ENCODE measurements around the gene PLSCR2. TPM values are rescaled to one million over a fixed set of nuclear protein-coding genes. Genes with fewer than 3 reads are reported as not detected.

Gene PLSCR2
- polyA plus RNA-seq, 3 donors = not detected

GRCh38 chr3:146513386-146514051 is 44.2 kb upstream of the PLSCR2 start:
- H3K27ac Mint-ChIP-seq = peak overlapping the region in 2 of 7 donors; percentile 39 to 86
- intact Hi-C loops (cut with micrococcal nuclease) = no loop called here
- H2AFZ ChIP-seq (ENCODE audit: insufficient read depth, low read depth, low read length, poor library complexity, severe bottlenecking) = no peak overlapping the region

More at GRCh38 chr3:146513386-146514051, 44.2 kb upstream of the PLSCR2 start:
- no peak for DNase-seq
- H3K4me1 ChIP-seq (ENCODE audit: control insufficient read depth in 1 of 2, insufficient read depth in 2 of 2, low read length in 2 of 2) = no peaks in the 10 kb centered on the region
- no peak overlapping the region for H3K4me3 ChIP-seq (replicated peaks in 1 of 3; ENCODE audit: low read depth in 2 of 3, low read length in 3 of 3)
- TF ChIP-seq CTCF (IDR thresholded peaks at IDR 0.05) = no peak
- no peak overlapping the region for H3K4me3 Mint-ChIP-seq
- peaks cover 9% of the 10 kb centered on the region for H3K4me1 Mint-ChIP-seq
- no peak overlapping the region for H3K9ac ChIP-seq (ENCODE audit: insufficient read depth, low read length, poor library complexity, severe bottlenecking)
- no peaks in the 10 kb centered on the region for H4K20me1 ChIP-seq (ENCODE audit: insufficient read depth, low read length)
- H3K36me3 ChIP-seq (replicated peaks in 1 of 2; ENCODE audit: control insufficient read depth in 1 of 2, insufficient read depth in 2 of 2, low read length in 2 of 2) = peaks cover 34 to 68% of the 10 kb centered on the region in 2 donors
- H3K9me3 Mint-ChIP-seq = no peaks in the 10 kb centered on the region
- no peak overlapping the region for H3K4me2 ChIP-seq (replicated peaks; ENCODE audit: extremely low read depth, low read length, poor library complexity, severe bottlenecking)
- H3K27me3 ChIP-seq (ENCODE audit: control insufficient read depth in 2 of 2, insufficient read depth in 2 of 2, low read length in 2 of 2) = no peaks in the 10 kb centered on the region
- H3K27ac ChIP-seq (ENCODE audit: low read depth in 1 of 2, low read length in 2 of 2) = no peak overlapping the region
- H3K27me3 Mint-ChIP-seq (ENCODE audit: low read depth in 3 of 3) = peaks cover 0 to 1% (median 0%) of the 10 kb centered on the region in 3 donors
- peaks cover 49 to 59% of the 10 kb centered on the region in 2 donors for H3K36me3 Mint-ChIP-seq
- H3K79me2 ChIP-seq (ENCODE audit: insufficient read depth, low read length) = no peaks in the 10 kb centered on the region
- no CpG with 5 or more reads among the region's 2 CpGs for WGBS (ENCODE audit: insufficient coverage)
- H3K9me3 ChIP-seq (replicated peaks in 1 of 2; ENCODE audit: control insufficient read depth in 1 of 2, insufficient read depth in 1 of 2, low read length in 2 of 2) = no peaks in the 10 kb centered on the region

Data from CD14-positive monocyte (primary cell).